Kidney glomerular epithelial cell (primary cell): ENCODE results near the gene SND1.
A peak's percentile ranks its signal among the peaks of the same experiment; 100 is the strongest.

Experiments
- DNase-seq: peaks from one replicate; lab custom pipeline; 2025; lab: John Stamatoyannopoulos, UW

The SND1 gene

GRCh38 chr7:127870231-127870907 lies 218.4 kb downstream of the SND1 start:
- no peak for DNase-seq

- DNase-seq = no peak
Observed at GRCh38 chr7:127871226-127871625, 219.2 kb downstream of the SND1 start.

- DNase-seq = no peak
Observed at GRCh38 chr7:127872122-127872521, 220.1 kb downstream of the SND1 start.

- no peak for DNase-seq
Observed at GRCh38 chr7:127873151-127873550, 221.2 kb downstream of the SND1 start.

- DNase-seq = no peak
Observed at GRCh38 chr7:127873715-127874636, 222.0 kb downstream of the SND1 start.

GRCh38 chr7:127874951-127875608 lies 223.1 kb downstream of the SND1 start:
- no peak for DNase-seq

- DNase-seq = no peak
Observed at GRCh38 chr7:127876393-127876792, 224.4 kb downstream of the SND1 start.

- DNase-seq = no peak
Observed at GRCh38 chr7:127877951-127878350, 226.0 kb downstream of the SND1 start.

GRCh38 chr7:127878791-127879190 lies 226.8 kb downstream of the SND1 start:
- DNase-seq = no peak

- DNase-seq = no peak
Observed at GRCh38 chr7:127879436-127879835, 227.4 kb downstream of the SND1 start.

- no peak for DNase-seq
Observed at GRCh38 chr7:127879942-127880341, 227.9 kb downstream of the SND1 start.

GRCh38 chr7:127880454-127880853 lies 228.5 kb downstream of the SND1 start:
- no peak for DNase-seq

GRCh38 chr7:127881564-127881963 lies 229.6 kb downstream of the SND1 start:
- DNase-seq = no peak

GRCh38 chr7:127882313-127882920 lies 230.4 kb downstream of the SND1 start:
- no peak for DNase-seq

GRCh38 chr7:127884066-127884559 lies 232.1 kb downstream of the SND1 start:
- DNase-seq = no peak

GRCh38 chr7:127885222-127885772 lies 233.3 kb downstream of the SND1 start:
- DNase-seq = no peak

GRCh38 chr7:127885843-127886242 lies 233.8 kb downstream of the SND1 start:
- DNase-seq = peak; percentile 33

- DNase-seq = no peak
Observed at GRCh38 chr7:127886248-127886647, 234.3 kb downstream of the SND1 start.

- DNase-seq = no peak
Observed at GRCh38 chr7:127887096-127887495, 235.1 kb downstream of the SND1 start.

GRCh38 chr7:127887631-127888030 lies 235.6 kb downstream of the SND1 start:
- DNase-seq = no peak

- DNase-seq = no peak
Observed at GRCh38 chr7:127888411-127888810, 236.4 kb downstream of the SND1 start.

- DNase-seq = no peak
Observed at GRCh38 chr7:127888825-127889224, 236.8 kb downstream of the SND1 start.
